Motor neuron (in vitro differentiated cells): ENCODE results near the gene LHX5. TPM values are rescaled to one million over a fixed set of nuclear protein-coding genes. Genes with fewer than 3 reads are reported as not detected.

Source experiments
- ATAC-seq, 8 experiments: fragments of 200-7000 bp; cut with Tn5 transposase; replicated peaks in 6 of 8; 2 replicates each; pipeline ENCODE4 v1.8.0; 2021; ENCODE audit warnings: mild to moderate bottlenecking in 8 of 8, moderate library complexity in 8 of 8
- H3K27ac ChIP-seq, 2 donors: fragments of 250-450 bp; sonication (Bioruptor Pico); 2 replicates each; pipeline ENCODE4 v1.9.0; 2021; ENCODE audit warnings: antibody characterized with exemption in 2 of 2, mild to moderate bottlenecking in 2 of 2, moderate library complexity in 1 of 2
- H3K4me1 ChIP-seq, 2 donors: fragments of 250-450 bp; sonication (Bioruptor Pico); replicated peaks in 1 of 2; 2 replicates each; pipeline ENCODE4 v1.6.1; 2021; ENCODE audit warnings: antibody characterized with exemption in 2 of 2, mild to moderate bottlenecking in 2 of 2, moderate library complexity in 1 of 2
- H3K4me3 ChIP-seq, 5 donors: fragments of 250-450 bp; sonication (Bioruptor Pico); 2 replicates each; pipeline ENCODE4 v1.9.0; 2021; ENCODE audit warnings: antibody characterized with exemption in 5 of 5, mild to moderate bottlenecking in 5 of 5, moderate library complexity in 4 of 5
- WGBS, 10 experiments: fragments of 450-650 bp; shearing (Covaris generic); methylation state at CpG; one replicate each; pipeline ENCODE4 v1.0.0; 2022; 5-methylcytosine and 5-hydroxymethylcytosine counted together
- in situ Hi-C, 9 experiments: fragments of 400-800 bp; cut with MboI; loops; one replicate each; pipeline ENCODE4 v1.15.0; 2021; ENCODE audit warnings: low sequenced_read_pairs in 9 of 9, low pct_unique_long_range_greater_than_20kb in 2 of 9; ENCODE audit not compliant: unreplicated experiment in 9 of 9
- total RNA-seq, 8 experiments: library from RNA; unstranded; fragments of 300-600 nt; gene quantifications; 2 replicates each; pipeline versions ENCODE4 v1.2.3 to v1.2.4, GENCODE V29; 2022

Gene LHX5
- total RNA-seq, 8 experiments from 2014 or later, result 0.09 to 0.71 (median 0.45) TPM; not detected in 2

DNA sequence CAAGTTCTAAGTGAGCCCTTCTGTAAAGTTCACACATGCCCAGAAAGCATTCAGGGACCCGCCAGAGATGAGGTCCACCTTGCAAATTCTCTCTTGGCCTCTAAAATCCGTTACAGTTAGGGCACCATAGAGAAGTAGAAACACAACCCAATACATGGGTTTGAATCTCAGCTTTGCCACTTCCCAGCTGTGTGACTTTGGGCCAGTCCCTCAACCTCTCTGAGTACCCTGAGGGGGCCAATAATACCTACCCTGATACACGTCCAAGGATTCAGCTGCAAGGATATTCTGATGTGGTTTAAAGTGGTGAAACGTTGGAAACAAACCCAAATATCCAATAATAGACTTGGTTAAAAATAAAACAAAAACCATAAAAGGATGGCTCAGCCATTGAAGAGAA lies 11.7 kb downstream of the LHX5 start:
- ATAC-seq, result no peak
- Histone ChIP-seq H3K4me3 (no peak overlapping the region), H3K4me1 (peaks cover 13 to 26% of the 10 kb centered on the region in 2 donors), H3K27ac (no peak overlapping the region)
- WGBS, 10 experiments, result 0 to 18% (median 7%) methylated on average over 1 to 3 of the region's 4 CpGs; no CpG with 5 or more reads in 3 of the 10 experiments
- in situ Hi-C loops, result loop anchor here in 7 of 9 experiments (10.0 to 25.0 kb wide), 2 partner anchors 452 to 455 kb away; no protein-coding TSS in a partner anchor

DNA sequence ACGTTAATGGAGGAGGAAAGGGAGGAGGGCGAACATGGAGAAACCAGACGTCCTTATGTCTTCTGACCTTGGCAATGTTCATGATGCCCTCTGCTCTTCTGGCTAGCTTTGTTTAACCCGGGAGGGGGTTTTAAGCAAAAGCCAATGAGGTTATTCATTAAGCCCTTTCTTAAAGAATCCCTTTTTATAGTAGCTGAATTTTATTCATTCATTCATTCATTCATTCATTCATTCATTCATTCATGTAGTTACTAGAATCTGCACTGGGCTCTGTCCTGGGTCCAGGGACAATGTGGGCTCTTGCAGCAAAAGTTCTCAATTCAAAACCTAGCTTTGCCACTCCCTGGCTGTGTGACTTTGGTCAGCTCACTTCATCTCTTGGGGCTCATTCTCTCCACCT lies 14.0 kb downstream of the LHX5 start:
- 4 to 60% (median 22%) methylated on average over 1 to 4 of the region's 4 CpGs; no CpG with 5 or more reads in 2 of the 10 experiments for WGBS, 10 experiments
- H3K4me3 ChIP-seq, result no peak overlapping the region
- ATAC-seq, result no peak
- in situ Hi-C loops, result loop anchor here in 5 of 9 experiments (25.0 kb wide), 1 partner anchor 455 kb away; no protein-coding TSS in a partner anchor
- peaks cover 5 to 12% of the 10 kb centered on the region in 2 donors for H3K4me1 ChIP-seq
- H3K27ac ChIP-seq, result no peak overlapping the region

DNA sequence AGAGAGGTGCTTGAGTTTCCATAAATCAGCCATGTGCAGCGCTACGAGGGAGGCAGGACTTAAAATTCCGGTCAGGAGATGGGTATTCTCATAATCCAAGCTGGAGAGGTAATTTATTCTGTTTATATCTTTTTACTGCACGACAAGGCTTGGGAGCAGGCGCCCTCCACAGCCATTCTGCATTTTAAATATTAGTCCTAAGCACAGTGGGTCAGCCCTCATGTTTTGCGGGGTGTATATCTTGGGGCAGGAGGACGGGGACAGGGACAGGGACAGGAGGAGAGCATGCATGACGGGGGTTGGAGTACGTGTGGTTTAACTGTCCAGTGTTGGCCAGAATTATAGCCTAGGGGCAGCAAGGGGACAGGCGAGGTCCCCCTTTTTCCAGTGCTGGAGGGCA lies 14.5 kb downstream of the LHX5 start:
- no peak overlapping the region for H3K27ac ChIP-seq
- H3K4me1 ChIP-seq, result peaks cover under 1 to 12% of the 10 kb centered on the region in 2 donors
- in situ Hi-C loops, result loop anchor here in 5 of 9 experiments (25.0 kb wide), 1 partner anchor 455 kb away; no protein-coding TSS in a partner anchor
- peak in 3 of 8 experiments; percentile 27 to 90 (median 35) for ATAC-seq
- H3K4me3 ChIP-seq, result no peak overlapping the region
- 0 to 50% (median 32%) methylated on average over 2 to 10 of the region's 10 CpGs; no CpG with 5 or more reads in 2 of the 10 experiments for WGBS, 10 experiments

DNA sequence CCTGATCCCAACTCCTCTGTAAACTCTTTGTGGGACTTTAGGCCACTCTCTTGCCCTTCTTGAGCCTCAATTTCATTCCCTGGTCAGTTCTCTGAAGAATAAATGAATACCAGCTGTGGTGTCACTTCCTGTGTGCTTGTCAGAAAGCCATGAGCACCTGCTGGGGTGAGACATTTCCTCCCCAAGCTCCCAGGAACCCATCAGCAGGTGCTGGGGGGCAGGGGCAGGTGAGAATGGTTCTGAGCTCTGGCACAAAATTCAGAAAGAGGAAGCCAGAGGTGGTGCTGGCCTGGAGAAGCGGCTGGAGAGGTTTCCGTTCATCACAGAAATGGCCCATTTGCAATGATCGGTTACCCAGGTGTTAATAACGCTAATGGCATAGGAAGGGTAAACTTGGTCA lies 14.9 kb downstream of the LHX5 start:
- in situ Hi-C loops, result loop anchor here in 5 of 9 experiments (25.0 kb wide), 1 partner anchor 456 kb away; no protein-coding TSS in a partner anchor
- H3K4me1 ChIP-seq, result peaks cover 0 to 12% of the 10 kb centered on the region in 2 donors
- H3K27ac ChIP-seq, result no peak overlapping the region
- WGBS, 10 experiments, result 37 to 51% (median 41%) methylated on average over 1 to 4 of the region's 4 CpGs; no CpG with 5 or more reads in 4 of the 10 experiments
- ATAC-seq, result no peak
- H3K4me3 ChIP-seq, result no peak overlapping the region

DNA sequence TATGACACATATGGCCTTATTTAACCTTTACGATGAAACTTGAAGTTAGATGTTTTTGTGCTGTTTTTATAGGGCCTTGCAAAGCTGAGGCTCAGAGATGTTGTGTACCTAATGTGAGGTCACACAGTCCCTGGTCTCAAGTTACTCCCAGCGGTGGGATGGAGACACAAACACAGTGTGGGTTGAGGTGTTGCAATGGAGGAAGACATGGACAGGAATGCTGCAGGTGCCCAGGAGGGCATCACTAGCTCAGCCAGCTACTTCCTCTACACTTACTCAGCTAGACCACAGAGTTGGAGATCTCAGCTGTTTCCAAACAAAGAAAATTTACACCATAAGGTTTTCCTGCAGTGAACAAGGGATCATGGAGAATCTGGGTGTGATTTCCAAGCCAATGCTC lies 15.5 kb downstream of the LHX5 start:
- ATAC-seq, result no peak
- Histone ChIP-seq H3K4me3 (no peak overlapping the region), H3K4me1 (peaks cover 0 to 12% of the 10 kb centered on the region in 2 donors), H3K27ac (no peak overlapping the region)
- WGBS, 10 experiments, result 46 to 100% (median 87%) methylated on average over 1 to 2 of the region's 2 CpGs; no CpG with 5 or more reads in 2 of the 10 experiments
- in situ Hi-C loops, result loop anchor here in 5 of 9 experiments (25.0 kb wide), 1 partner anchor 456 kb away; no protein-coding TSS in a partner anchor

DNA sequence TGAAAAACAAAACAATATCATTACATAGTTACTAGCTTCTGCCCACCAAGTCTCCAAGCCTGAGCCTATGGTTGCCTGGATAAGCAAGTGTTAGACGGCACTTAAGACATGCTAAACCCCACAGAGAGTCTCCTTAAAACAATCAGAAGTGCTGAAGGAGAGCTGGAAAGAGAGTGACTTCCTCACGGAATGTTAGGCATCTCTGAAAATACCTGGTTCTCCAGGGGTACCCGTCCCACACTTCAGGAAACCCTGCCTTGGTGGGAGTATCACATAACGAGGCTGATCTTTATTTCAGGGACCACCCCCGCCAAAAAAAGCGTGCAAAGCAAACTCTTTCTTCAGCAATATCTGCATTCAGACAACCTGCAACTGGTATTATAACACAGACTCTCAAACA lies 18.3 kb downstream of the LHX5 start:
- in situ Hi-C loops, result loop anchor here in 5 of 9 experiments (25.0 kb wide), 1 partner anchor 459 kb away; no protein-coding TSS in a partner anchor
- no peak overlapping the region for H3K4me3 ChIP-seq
- ATAC-seq, result no peak
- H3K4me1 ChIP-seq, result peaks cover 0 to 12% of the 10 kb centered on the region in 2 donors
- H3K27ac ChIP-seq, result no peak overlapping the region
- 0 to 53% (median 23%) methylated on average over 1 to 5 of the region's 6 CpGs; no CpG with 5 or more reads in 3 of the 10 experiments for WGBS, 10 experiments

DNA sequence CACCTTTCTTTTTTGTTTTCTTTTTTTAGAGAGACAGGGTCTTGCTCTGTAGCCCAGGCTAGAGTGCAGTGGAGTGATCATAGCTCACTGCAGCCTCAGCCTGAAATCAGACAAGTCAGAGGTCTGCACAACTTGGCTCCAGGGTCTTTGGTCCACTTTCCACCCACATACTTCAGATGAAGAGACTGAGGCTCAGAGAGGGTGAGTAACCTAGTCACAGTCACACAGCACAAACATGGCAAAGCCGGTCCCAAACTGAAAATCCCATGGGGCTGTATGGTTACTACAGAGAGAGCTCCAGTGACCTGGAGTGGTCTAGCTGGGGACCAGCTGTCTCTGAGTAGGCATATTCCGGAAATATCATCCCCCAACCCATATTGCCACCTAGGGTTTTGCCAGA lies 19.2 kb downstream of the LHX5 start:
- in situ Hi-C loops, result loop anchor here in 5 of 9 experiments (25.0 kb wide), 1 partner anchor 460 kb away; no protein-coding TSS in a partner anchor
- 25 to 100% (median 100%) methylated on average over 1 to 2 of the region's 2 CpGs; no CpG with 5 or more reads in 5 of the 10 experiments for WGBS, 10 experiments
- H3K27ac ChIP-seq, result no peak overlapping the region
- H3K4me1 ChIP-seq, result peaks cover 0 to 8% of the 10 kb centered on the region in 2 donors
- no peak for ATAC-seq
- H3K4me3 ChIP-seq, result no peak overlapping the region

DNA sequence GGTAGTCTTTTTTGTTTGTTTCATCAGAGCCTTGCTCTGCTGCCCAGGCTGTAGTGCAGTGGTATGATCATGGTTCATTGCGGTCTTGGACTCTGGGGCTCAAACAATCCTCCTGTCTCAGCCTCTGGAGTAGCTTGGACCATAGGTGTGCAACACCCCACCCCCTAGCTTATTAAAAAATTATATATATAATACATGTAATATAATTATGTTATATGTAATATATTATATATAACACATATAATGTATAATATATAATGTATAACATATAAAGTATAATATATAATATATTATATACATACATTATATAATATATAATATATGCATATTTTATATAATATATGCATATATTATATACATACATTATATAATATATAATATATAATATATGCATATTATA lies 21.8 kb downstream of the LHX5 start:
- H3K4me1 ChIP-seq, result no peaks in the 10 kb centered on the region
- no peak overlapping the region for H3K27ac ChIP-seq
- ATAC-seq, result no peak
- 86 to 100% (median 88%) methylated on average over 1 of the region's 1 CpG; no CpG with 5 or more reads in 7 of the 10 experiments for WGBS, 10 experiments
- no peak overlapping the region for H3K4me3 ChIP-seq
- in situ Hi-C loops, result loop anchor here in 7 of 9 experiments (10.0 to 25.0 kb wide), 2 partner anchors 455 to 462 kb away; no protein-coding TSS in a partner anchor

DNA sequence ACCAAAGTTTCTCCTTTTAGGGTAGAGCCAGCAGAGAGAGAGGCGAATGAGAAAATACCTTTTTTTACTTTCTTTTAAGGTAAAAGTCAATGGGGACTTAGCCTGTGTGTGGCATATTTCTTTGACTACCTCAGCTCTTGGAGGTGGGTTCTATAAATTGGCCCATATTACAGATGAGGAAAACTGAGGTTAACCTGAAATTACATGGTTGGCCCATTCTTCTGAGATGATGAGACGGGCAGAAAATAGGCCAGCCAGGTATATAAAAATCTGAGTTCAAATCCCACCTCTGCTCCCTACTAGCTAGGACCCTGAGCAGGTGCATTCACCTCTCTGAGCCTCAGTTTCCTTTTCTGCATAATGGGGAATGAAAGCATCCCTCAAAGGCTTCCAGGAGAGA lies 22.4 kb downstream of the LHX5 start:
- no peak overlapping the region for H3K27ac ChIP-seq
- no peak overlapping the region for H3K4me3 ChIP-seq
- ATAC-seq, result no peak
- H3K4me1 ChIP-seq, result no peaks in the 10 kb centered on the region
- in situ Hi-C loops, result loop anchor here in 2 of 9 experiments (10.0 to 25.0 kb wide), 2 partner anchors 456 to 463 kb away; no protein-coding TSS in a partner anchor
- WGBS, 10 experiments, result 0 to 100% (median 91%) methylated on average over 1 of the region's 2 CpGs; no CpG with 5 or more reads in 3 of the 10 experiments

DNA sequence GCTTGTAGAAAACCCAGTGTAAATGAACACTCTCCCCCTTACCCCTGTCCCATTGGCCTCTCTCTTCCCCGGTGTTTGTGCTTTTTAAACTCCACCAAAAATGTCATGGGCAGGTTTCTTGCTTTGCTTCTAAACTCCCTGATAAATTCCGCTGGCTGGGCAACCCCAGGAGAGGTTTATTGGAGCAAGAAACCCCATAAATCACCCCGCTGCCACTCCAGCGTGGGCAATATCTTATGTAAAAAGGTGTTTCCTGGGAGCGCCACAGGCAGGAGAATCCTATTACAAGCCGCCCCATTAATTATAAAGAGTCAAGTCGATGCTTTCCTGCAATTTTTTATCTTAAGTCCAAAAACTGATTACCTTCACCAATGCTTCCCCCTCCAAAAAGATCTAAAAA lies 22.8 kb downstream of the LHX5 start:
- no peaks in the 10 kb centered on the region for H3K4me1 ChIP-seq
- no peak for ATAC-seq
- WGBS, 10 experiments, result 18 to 67% (median 36%) methylated on average over 1 to 7 of the region's 7 CpGs; no CpG with 5 or more reads in 1 of the 10 experiments
- H3K4me3 ChIP-seq, result no peak overlapping the region
- in situ Hi-C loops, result loop anchor here in 2 of 9 experiments (10.0 to 25.0 kb wide), 2 partner anchors 456 to 463 kb away; no protein-coding TSS in a partner anchor
- no peak overlapping the region for H3K27ac ChIP-seq

DNA sequence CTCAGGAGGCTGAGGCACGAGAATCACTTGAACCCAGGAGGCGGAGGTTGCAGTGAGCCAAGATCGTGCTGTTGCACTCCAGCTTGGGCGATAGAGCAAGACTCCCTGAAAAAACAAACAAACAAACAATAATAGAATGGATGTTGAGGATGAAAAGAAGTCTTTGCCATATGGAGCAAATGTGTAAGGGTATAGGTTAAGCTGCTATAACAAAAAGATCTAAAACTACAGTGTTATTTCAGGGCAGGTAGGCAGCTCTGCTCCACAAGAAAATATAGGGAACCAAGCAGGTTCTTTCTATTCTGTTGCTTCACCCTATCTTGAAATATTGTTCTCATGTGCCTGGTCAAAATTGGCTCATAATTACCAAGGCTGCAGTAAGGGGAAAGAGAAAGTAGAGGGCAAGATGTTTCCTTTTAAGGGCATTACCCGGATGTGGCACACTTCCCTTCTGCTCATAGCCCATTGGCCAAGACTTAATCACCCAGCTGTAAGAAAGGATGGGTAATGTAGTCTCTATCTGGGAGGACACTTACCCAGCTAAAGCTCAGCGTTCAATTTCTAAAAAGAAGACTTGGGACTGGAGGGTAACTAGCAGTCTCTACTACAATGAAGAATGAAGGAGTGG lies 26.0 kb downstream of the LHX5 start:
- Histone ChIP-seq H3K4me3 (no peak overlapping the region), H3K4me1 (no peaks in the 10 kb centered on the region), H3K27ac (no peak overlapping the region)
- WGBS, 10 experiments, result 40 to 86% (median 57%) methylated on average over 1 to 6 of the region's 6 CpGs; no CpG with 5 or more reads in 3 of the 10 experiments
- ATAC-seq, result peak in 2 of 8 experiments; percentile 46 to 75
- in situ Hi-C loops, result loop anchor here in 2 of 9 experiments (10.0 to 25.0 kb wide), 2 partner anchors 459 to 467 kb away; no protein-coding TSS in a partner anchor

DNA sequence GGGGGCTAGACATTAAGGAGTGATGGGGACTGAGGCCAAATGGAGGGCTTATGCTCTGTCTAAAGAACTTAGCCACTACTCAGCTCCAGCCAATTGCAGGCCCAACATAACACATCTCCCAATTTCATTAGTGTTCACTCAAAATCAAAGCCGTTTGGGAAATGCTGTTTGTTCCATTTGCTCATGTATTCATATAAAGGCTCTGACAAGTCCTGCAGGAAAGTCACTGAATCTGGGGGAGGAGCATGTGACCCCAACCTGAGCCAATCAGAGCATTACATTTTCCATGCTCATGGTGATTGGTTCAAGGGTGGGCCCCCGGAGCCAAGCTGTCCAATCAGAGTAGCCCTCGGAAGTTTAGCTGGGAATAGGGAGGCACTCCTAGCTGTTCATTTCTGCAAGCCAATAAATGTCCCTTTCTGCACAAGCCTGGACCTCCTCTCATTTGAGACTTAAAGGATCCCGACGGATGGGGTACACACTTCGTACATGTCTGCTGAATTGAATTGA lies 28.6 kb downstream of the LHX5 start:
- Histone ChIP-seq H3K4me1 (no peaks in the 10 kb centered on the region), H3K4me3 (no peak overlapping the region), H3K27ac (no peak overlapping the region)
- 28 to 100% (median 80%) methylated on average over 1 to 6 of the region's 6 CpGs; no CpG with 5 or more reads in 3 of the 10 experiments for WGBS, 10 experiments
- no peak for ATAC-seq
- in situ Hi-C loops, result loop anchor here in 2 of 9 experiments (10.0 to 25.0 kb wide), 2 partner anchors 462 to 469 kb away; no protein-coding TSS in a partner anchor
